HEK293 (cell line): ENCODE data around the gene BCL11B.

Experiments used
- CTCF ChIA-PET: fragments of 350-600 bp; formaldehyde crosslinking; extraction: SDS; loops from one replicate; lab custom pipeline; 2021; ENCODE audit warnings: antibody characterized with exemption; lab: Yijun Ruan, JAX
- POLR2A ChIA-PET: fragments of 300-600 bp; formaldehyde crosslinking; extraction: SDS; loops from one replicate; lab custom pipeline; 2020; ENCODE audit warnings: antibody characterized with exemption, inconsistent platforms; lab: Yijun Ruan, JAX
- H3K27ac ChIP-seq: fragments of 200-500 bp; sonication (Bioruptor generic); 2 replicates; pipeline ENCODE4 v1.5.1; 2014; ENCODE audit warnings: low read depth, low read length, control low read depth, inconsistent platforms; ENCODE audit errors: extremely low read depth
- H3K36me3 ChIP-seq, 2 experiments: fragments of 200-500 bp in 1 of 2; sonication (Bioruptor generic) in 1 of 2; 1 replicate in 1 of 2; 2 replicates in 1 of 2; pipeline ENCODE4 v1.5.1; 2014 to 2017; ENCODE audit warnings: inconsistent platforms in 2 of 2, low read length in 2 of 2; ENCODE audit not compliant: control insufficient read depth in 2 of 2, insufficient read depth in 1 of 2
- H3K4me1 ChIP-seq: fragments of 200-500 bp; sonication (Bioruptor generic); 2 replicates; pipeline ENCODE4 v1.5.1; 2014; ENCODE audit warnings: mild to moderate bottlenecking, low read length, inconsistent platforms; ENCODE audit not compliant: control insufficient read depth, insufficient read depth
- H3K4me3 ChIP-seq: 2 replicates; pipeline ENCODE4 v1.5.1; 2011; ENCODE audit warnings: low read depth, mild to moderate bottlenecking, control low read depth, low read length, moderate library complexity
- H3K9me3 ChIP-seq: fragments of 200-500 bp; sonication (Bioruptor generic); 2 replicates; pipeline ENCODE4 v1.5.1; 2014; ENCODE audit warnings: low read depth, low read length, inconsistent platforms; ENCODE audit not compliant: control insufficient read depth, insufficient read depth
- IKZF3 ChIP-seq: fragments of 450-650 bp; IDR thresholded peaks from 2 replicates; pipeline ENCODE4 v1.5.0; 2018; ENCODE audit warnings: missing biosample characterization, mild to moderate bottlenecking, missing genetic modification characterization, moderate library complexity
- PRDM2 ChIP-seq: fragments of 450-650 bp; formaldehyde crosslinking; IDR thresholded peaks from 2 replicates; pipeline ENCODE4 v1.5.1; 2016; ENCODE audit warnings: missing biosample characterization, missing genetic modification characterization, borderline replicate concordance
- TCF7L2 ChIP-seq: IDR thresholded peaks from 2 replicates; pipeline ENCODE4 v1.6.1; 2011; ENCODE audit warnings: low read depth, mild to moderate bottlenecking, inconsistent platforms, low read length, moderate library complexity, borderline replicate concordance
- ZBTB6 ChIP-seq: fragments of 450-650 bp; formaldehyde crosslinking; IDR thresholded peaks from 2 replicates; pipeline ENCODE4 v1.5.1; 2017; ENCODE audit warnings: missing biosample characterization, missing genetic modification characterization
- ZFHX2 ChIP-seq: fragments of 450-650 bp; formaldehyde crosslinking; conservative IDR thresholded peaks from 2 replicates; pipeline ENCODE4 v1.5.1; 2016; ENCODE audit warnings: missing biosample characterization, missing genetic modification characterization
- ZNF10 ChIP-seq: fragments of 450-650 bp; formaldehyde crosslinking; IDR thresholded peaks from 2 replicates; pipeline ENCODE4 v1.5.1; 2017; ENCODE audit warnings: missing biosample characterization, missing genetic modification characterization
- ZNF133 ChIP-seq: fragments of 450-650 bp; formaldehyde crosslinking; IDR thresholded peaks from 2 replicates; pipeline ENCODE4 v1.5.1; 2016; ENCODE audit warnings: missing biosample characterization, missing genetic modification characterization
- ZNF214 ChIP-seq: fragments of 450-650 bp; formaldehyde crosslinking; IDR thresholded peaks from 2 replicates; pipeline ENCODE4 v1.5.1; 2017; ENCODE audit warnings: missing biosample characterization, mild to moderate bottlenecking, missing genetic modification characterization, borderline replicate concordance
- ZNF423 ChIP-seq: fragments of 450-650 bp; formaldehyde crosslinking; IDR thresholded peaks from 2 replicates; pipeline ENCODE4 v1.5.1; 2016; ENCODE audit warnings: missing biosample characterization, missing genetic modification characterization
- ZNF521 ChIP-seq: fragments of 450-650 bp; formaldehyde crosslinking; IDR thresholded peaks from 2 replicates; pipeline ENCODE4 v1.5.1; 2017; ENCODE audit warnings: missing biosample characterization, mild to moderate bottlenecking, missing genetic modification characterization
- ZNF626 ChIP-seq: fragments of 450-650 bp; sonication (Bioruptor Pico); formaldehyde crosslinking; IDR thresholded peaks from 2 replicates; pipeline ENCODE4 v1.5.1; 2018; ENCODE audit warnings: missing biosample characterization, missing genetic modification characterization, inconsistent platforms
- ZNF76 ChIP-seq: fragments of 450-650 bp; formaldehyde crosslinking; IDR thresholded peaks from 2 replicates; pipeline ENCODE4; 2016; ENCODE audit warnings: low read depth, missing biosample characterization, missing genetic modification characterization, borderline replicate concordance
- TF ChIP-seq, protein P1 (sequence below): fragments of 450-650 bp; formaldehyde crosslinking; conservative IDR thresholded peaks from 2 replicates; pipeline ENCODE4 v1.5.1; 2016; ENCODE audit warnings: low read depth, missing biosample characterization, missing genetic modification characterization
- TF ChIP-seq, protein P2 (sequence below): fragments of 450-650 bp; formaldehyde crosslinking; IDR thresholded peaks from 2 replicates; pipeline ENCODE4 v1.5.1; 2017; ENCODE audit warnings: missing biosample characterization, missing genetic modification characterization

BCL11B gene

DNA sequence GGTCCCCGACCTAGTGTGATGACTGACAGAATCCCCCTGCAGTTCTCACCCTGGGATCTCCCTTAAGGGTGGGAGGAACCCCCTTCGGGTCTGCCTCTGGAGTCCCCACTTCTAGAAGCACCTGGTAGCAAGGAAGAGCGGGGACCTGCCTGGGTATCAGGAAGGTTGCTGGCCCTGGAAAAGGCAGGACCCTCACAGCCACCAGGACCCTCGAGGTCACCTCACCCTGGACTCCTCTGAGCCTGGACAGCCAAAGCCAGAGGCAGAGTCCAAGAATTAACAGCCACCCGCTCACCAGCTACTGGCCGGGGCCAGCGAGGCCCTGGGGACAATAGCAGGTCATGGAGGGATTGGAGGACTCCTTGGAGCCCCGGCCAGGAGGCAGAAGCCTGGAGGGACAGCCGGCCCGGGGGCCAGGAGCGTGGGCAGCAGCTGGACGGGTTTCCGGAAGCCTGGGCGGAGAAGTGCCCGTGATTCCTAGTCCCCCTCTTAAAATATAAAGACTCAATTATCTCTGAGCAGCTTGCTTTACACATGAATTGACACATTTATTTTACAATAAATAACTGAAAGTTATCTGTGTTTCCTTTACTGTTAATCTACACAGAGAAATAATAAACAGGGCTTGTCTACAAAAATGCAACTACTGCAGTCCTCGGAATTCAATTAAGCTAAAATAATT, 17.5 kb downstream of the BCL11B start (continued):
- TF ChIP-seq, protein P1, sequence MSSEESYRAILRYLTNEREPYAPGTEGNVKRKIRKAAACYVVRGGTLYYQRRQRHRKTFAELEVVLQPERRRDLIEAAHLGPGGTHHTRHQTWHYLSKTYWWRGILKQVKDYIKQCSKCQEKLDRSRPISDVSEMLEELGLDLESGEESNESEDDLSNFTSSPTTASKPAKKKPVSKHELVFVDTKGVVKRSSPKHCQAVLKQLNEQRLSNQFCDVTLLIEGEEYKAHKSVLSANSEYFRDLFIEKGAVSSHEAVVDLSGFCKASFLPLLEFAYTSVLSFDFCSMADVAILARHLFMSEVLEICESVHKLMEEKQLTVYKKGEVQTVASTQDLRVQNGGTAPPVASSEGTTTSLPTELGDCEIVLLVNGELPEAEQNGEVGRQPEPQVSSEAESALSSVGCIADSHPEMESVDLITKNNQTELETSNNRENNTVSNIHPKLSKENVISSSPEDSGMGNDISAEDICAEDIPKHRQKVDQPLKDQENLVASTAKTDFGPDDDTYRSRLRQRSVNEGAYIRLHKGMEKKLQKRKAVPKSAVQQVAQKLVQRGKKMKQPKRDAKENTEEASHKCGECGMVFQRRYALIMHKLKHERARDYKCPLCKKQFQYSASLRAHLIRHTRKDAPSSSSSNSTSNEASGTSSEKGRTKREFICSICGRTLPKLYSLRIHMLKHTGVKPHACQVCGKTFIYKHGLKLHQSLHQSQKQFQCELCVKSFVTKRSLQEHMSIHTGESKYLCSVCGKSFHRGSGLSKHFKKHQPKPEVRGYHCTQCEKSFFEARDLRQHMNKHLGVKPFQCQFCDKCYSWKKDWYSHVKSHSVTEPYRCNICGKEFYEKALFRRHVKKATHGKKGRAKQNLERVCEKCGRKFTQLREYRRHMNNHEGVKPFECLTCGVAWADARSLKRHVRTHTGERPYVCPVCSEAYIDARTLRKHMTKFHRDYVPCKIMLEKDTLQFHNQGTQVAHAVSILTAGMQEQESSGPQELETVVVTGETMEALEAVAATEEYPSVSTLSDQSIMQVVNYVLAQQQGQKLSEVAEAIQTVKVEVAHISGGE (tag by site-specific recombination) = peak; percentile 68
- TF ChIP-seq IKZF3 (tag by site-specific recombination) = peak; percentile 72
- no peak for TF ChIP-seq TCF7L2
- TF ChIP-seq, protein P2, sequence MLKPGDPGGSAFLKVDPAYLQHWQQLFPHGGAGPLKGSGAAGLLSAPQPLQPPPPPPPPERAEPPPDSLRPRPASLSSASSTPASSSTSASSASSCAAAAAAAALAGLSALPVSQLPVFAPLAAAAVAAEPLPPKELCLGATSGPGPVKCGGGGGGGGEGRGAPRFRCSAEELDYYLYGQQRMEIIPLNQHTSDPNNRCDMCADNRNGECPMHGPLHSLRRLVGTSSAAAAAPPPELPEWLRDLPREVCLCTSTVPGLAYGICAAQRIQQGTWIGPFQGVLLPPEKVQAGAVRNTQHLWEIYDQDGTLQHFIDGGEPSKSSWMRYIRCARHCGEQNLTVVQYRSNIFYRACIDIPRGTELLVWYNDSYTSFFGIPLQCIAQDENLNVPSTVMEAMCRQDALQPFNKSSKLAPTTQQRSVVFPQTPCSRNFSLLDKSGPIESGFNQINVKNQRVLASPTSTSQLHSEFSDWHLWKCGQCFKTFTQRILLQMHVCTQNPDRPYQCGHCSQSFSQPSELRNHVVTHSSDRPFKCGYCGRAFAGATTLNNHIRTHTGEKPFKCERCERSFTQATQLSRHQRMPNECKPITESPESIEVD (tag by site-specific recombination) = peak; percentile 91

DNA sequence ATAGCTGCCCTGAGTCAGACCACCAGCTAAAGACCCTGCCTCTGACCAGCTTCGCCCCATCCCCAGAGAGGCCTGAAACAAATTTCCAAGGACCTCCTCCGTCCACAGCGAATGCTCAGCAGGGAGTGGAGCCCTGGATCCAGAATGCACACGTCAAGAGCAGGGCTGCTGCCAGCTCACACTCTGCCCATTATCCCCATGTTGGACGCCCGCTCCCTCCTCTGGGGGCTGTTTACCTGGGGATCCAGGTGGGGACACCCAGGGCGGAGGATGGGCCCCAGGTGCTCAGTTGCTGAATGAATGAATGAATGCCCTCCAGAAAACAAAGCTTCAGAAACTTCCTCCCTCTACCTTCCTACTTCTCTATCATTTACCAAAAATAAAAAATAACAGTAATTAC, 18.1 kb downstream of the BCL11B start:
- POLR2A ChIA-PET = no interaction called here
- Histone ChIP-seq H3K9me3 (no peaks in the 10 kb centered on the region), H3K4me1 (peaks cover 51% of the 10 kb centered on the region), H3K36me3 (peaks cover 0 to 11% of the 10 kb centered on the region in 2 experiments; a peak in 1 of 3 replicates), H3K4me3 (no peak overlapping the region), H3K27ac (peak overlapping the region; percentile 71)
- TF ChIP-seq ZNF76 (tag by site-specific recombination) (no peak), ZNF10 (peak; percentile 10; the same call in 1 of the 2 replicates), ZNF423 (tag by site-specific recombination) (0 out of 2 replicates have a peak, but pooled peaks have one; percentile 15), ZNF521 (tag by site-specific recombination) (no peak), ZBTB6 (tag by site-specific recombination) (0 out of 2 replicates have a peak, but pooled peaks have one; percentile 6), TCF7L2 (no peak), PRDM2 (tag by site-specific recombination) (no peak), ZFHX2 (tag by site-specific recombination) (no peak), ZNF626 (tag by site-specific recombination) (no peak), ZNF133 (tag by site-specific recombination) (peak; percentile 64; the same call in 1 of the 2 replicates), ZNF214 (no peak)
- CTCF ChIA-PET = interaction anchor here (1.3 kb wide), 1 partner anchor 13 kb away, joined by 5 read pairs; no protein-coding TSS in a partner anchor
